Mucosa of stomach (tissue), 1 donor: ENCODE measurements around the gene LRP2BP.
"Not testable (repeated sequence)": the region's sequence is repeated elsewhere in the genome, so short reads cannot be mapped to it uniquely, and the experiment has no call there.

Source experiments
- H3K27me3 ChIP-seq: one replicate; pipeline ENCODE4 v1.7.0; 2013; ENCODE audit warnings: mild to moderate bottlenecking, low read length; ENCODE audit not compliant: control insufficient read depth, insufficient read depth
- H3K36me3 ChIP-seq: one replicate; pipeline ENCODE4 v1.7.0; 2013; ENCODE audit warnings: low read length; ENCODE audit not compliant: control insufficient read depth, insufficient read depth
- H3K4me1 ChIP-seq: one replicate; pipeline ENCODE4 v1.7.0; 2013; ENCODE audit warnings: mild to moderate bottlenecking, low read length; ENCODE audit not compliant: control insufficient read depth, insufficient read depth
- H3K4me3 ChIP-seq: one replicate; pipeline ENCODE4 v1.7.0; 2013; ENCODE audit warnings: low read length
- H3K9ac ChIP-seq: one replicate; pipeline ENCODE4 v1.7.0; 2013; ENCODE audit warnings: mild to moderate bottlenecking, low read length, moderate library complexity
- H3K9me3 ChIP-seq: one replicate; pipeline ENCODE4 v1.7.0; 2013; ENCODE audit warnings: mild to moderate bottlenecking, low read length, moderate library complexity; ENCODE audit not compliant: control insufficient read depth
- donor health status: Pancreatic carcinoma.

The LRP2BP gene

GRCh38 chr4:185371702-185372101 is 24.0 kb downstream of the LRP2BP start:
- Histone ChIP-seq H3K27me3 (no peaks in the 10 kb centered on the region), H3K9me3 (no peaks in the 10 kb centered on the region), H3K9ac (no peak overlapping the region), H3K36me3 (no peaks in the 10 kb centered on the region), H3K4me3 (no peak overlapping the region), H3K4me1 (no peaks in the 10 kb centered on the region)

- Histone ChIP-seq H3K4me3 (no peak overlapping the region), H3K9me3 (no peaks in the 10 kb centered on the region), H3K4me1 (no peaks in the 10 kb centered on the region), H3K27me3 (no peaks in the 10 kb centered on the region), H3K9ac (no peak overlapping the region), H3K36me3 (no peaks in the 10 kb centered on the region)
Measured at GRCh38 chr4:185370268-185370949, 25.3 kb downstream of the LRP2BP start.

GRCh38 chr4:185369731-185370130 is 26.0 kb downstream of the LRP2BP start:
- H3K4me1 ChIP-seq: no peaks in the 10 kb centered on the region
- no peaks in the 10 kb centered on the region for H3K27me3 ChIP-seq
- no peak overlapping the region for H3K4me3 ChIP-seq
- no peak overlapping the region for H3K9ac ChIP-seq
- no peaks in the 10 kb centered on the region for H3K9me3 ChIP-seq
- H3K36me3 ChIP-seq: no peaks in the 10 kb centered on the region

- H3K4me3 ChIP-seq: no peak overlapping the region
Measured at GRCh38 chr4:185364886-185365285, 30.8 kb downstream of the LRP2BP start.

DNA sequence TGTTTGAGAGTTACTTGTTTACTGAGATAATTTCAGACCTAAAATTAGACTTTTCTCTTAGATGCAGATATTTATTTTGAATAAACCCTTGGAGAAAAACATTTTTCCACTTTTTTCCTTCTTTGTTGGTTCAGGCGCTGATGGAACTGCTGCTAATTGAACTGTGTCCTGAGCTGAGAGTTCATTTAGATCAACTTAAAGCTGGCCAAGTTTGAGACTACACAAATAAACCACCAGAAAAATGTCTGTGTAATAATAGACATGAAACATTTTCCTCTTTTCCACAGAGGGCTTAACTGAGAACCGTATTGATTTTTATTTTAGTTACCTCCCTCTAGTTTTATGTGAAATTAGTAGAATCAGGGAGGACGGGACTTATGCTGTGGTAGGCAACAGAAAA is 32.5 kb downstream of the LRP2BP start:
- Histone ChIP-seq H3K9me3 (no peaks in the 10 kb centered on the region), H3K4me1 (no peaks in the 10 kb centered on the region), H3K4me3 (no peak overlapping the region), H3K36me3 (no peaks in the 10 kb centered on the region), H3K27me3 (no peaks in the 10 kb centered on the region), H3K9ac (no peak overlapping the region)

More at GRCh38 chr4:185364886-185365285, 30.8 kb downstream of the LRP2BP start:
- Histone ChIP-seq H3K9me3 (no peaks in the 10 kb centered on the region), H3K27me3 (no peaks in the 10 kb centered on the region), H3K9ac (no peak overlapping the region), H3K36me3 (no peaks in the 10 kb centered on the region), H3K4me1 (no peaks in the 10 kb centered on the region)

DNA sequence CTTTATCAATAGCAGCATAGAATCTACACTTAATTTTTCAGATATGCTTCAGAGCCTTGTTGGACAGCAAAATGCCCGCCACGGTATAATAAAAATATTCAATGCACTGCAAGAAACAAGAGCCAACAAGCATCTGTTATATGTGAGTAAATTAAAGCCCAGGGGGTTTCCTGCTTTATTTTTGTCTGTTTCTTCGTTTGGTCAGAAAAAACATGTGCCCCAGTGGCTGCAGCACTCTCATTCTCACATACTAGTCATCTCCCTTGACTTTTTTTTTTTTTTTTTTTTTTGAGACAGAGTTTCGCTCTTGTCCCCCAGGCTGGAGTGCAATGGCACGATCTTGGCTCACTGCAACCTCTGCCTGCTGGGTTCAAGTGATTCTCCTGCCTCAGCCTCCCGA is 33.2 kb downstream of the LRP2BP start:
- not testable (repeated sequence) for H3K4me1 ChIP-seq, H3K9me3 ChIP-seq

GRCh38 chr4:185361872-185362271 is 33.9 kb downstream of the LRP2BP start:
- H3K4me3 ChIP-seq: no peak overlapping the region
- no peak overlapping the region for H3K9ac ChIP-seq
- H3K36me3 ChIP-seq: no peaks in the 10 kb centered on the region

More for the DNA sequence above, 33.2 kb downstream of the LRP2BP start:
- not testable (repeated sequence) for H3K27me3 ChIP-seq, H3K9ac ChIP-seq, H3K36me3 ChIP-seq, H3K4me3 ChIP-seq

DNA sequence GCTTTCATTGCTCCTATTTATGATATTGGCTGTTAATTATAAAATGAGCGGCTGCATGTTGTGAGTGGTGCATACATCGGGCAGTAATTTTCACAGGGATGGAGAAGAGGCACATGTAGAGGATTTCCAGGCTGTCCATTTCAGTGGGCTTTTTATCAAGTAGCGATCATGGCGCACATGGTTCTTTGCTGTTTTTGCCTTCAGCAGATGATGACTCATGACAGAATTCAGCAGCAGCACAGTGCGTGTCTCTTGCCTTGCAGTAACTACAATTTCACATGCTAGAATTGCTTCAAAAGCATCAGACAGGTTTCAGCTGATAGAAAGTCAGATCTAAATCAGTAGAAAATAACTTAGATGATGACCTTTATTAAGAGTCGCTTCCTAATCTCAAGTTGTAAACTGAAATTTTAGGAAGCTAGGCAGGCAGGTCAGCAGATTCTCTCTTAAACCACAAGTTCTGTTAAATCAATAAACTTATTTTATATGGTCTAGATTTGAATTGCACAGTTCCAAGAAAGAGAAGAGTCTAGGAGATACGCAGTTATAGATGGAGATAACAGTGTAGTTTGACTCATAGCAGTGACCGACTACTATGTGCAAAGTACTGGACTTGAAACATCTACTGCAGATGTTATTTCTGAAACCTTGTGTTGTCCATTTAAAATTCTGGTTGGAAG is 35.8 kb downstream of the LRP2BP start:
- Histone ChIP-seq H3K4me1 (no peaks in the 10 kb centered on the region), H3K4me3 (no peak overlapping the region), H3K9ac (no peak overlapping the region), H3K36me3 (no peaks in the 10 kb centered on the region), H3K9me3 (no peaks in the 10 kb centered on the region), H3K27me3 (no peaks in the 10 kb centered on the region)

More at GRCh38 chr4:185361872-185362271, 33.9 kb downstream of the LRP2BP start:
- Histone ChIP-seq H3K9me3 (no peaks in the 10 kb centered on the region), H3K4me1 (no peaks in the 10 kb centered on the region), H3K27me3 (no peaks in the 10 kb centered on the region)

DNA sequence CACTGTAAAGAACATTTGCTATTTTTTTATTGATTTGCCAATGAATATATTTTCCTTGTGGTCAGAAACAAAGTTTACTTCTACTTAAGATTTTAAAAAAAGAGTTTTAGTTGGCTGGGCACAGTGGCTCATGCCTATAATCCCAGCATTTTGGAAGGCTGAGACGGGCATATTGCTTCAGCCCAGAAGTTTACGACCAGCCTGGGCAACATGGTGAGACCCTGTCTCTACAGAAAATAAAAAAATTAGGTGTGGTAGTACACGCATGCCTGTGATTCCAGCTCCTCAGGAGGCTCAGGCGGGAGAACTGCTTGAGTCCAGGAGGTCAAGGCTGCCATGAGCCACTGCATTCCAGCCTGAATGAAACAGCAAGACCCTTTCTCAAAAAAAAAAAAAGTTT is 36.8 kb downstream of the LRP2BP start:
- no peaks in the 10 kb centered on the region for H3K9me3 ChIP-seq
- H3K4me1 ChIP-seq: no peaks in the 10 kb centered on the region
- no peak overlapping the region for H3K4me3 ChIP-seq
- no peaks in the 10 kb centered on the region for H3K27me3 ChIP-seq
- H3K36me3 ChIP-seq: no peaks in the 10 kb centered on the region
- H3K9ac ChIP-seq: no peak overlapping the region

GRCh38 chr4:185358514-185358913 is 37.2 kb downstream of the LRP2BP start:
- no peaks in the 10 kb centered on the region for H3K9me3 ChIP-seq
- no peaks in the 10 kb centered on the region for H3K36me3 ChIP-seq
- H3K9ac ChIP-seq: no peak overlapping the region
- H3K4me3 ChIP-seq: no peak overlapping the region
- no peaks in the 10 kb centered on the region for H3K4me1 ChIP-seq
- no peaks in the 10 kb centered on the region for H3K27me3 ChIP-seq

- Histone ChIP-seq H3K4me1 (no peaks in the 10 kb centered on the region), H3K9me3 (no peaks in the 10 kb centered on the region), H3K36me3 (no peaks in the 10 kb centered on the region), H3K4me3 (no peak overlapping the region), H3K9ac (no peak overlapping the region), H3K27me3 (no peaks in the 10 kb centered on the region)
Measured at GRCh38 chr4:185357733-185358440, 37.8 kb downstream of the LRP2BP start.

- Histone ChIP-seq H3K27me3 (no peaks in the 10 kb centered on the region), H3K9ac (no peak overlapping the region), H3K9me3 (no peaks in the 10 kb centered on the region), H3K4me3 (no peak overlapping the region), H3K4me1 (no peaks in the 10 kb centered on the region), H3K36me3 (no peaks in the 10 kb centered on the region)
Measured at GRCh38 chr4:185357211-185357610, 38.5 kb downstream of the LRP2BP start.
